ENCODE data around the gene CDKAL1. TPM values are rescaled to one million over a fixed set of nuclear protein-coding genes. Genes with fewer than 3 reads are reported as not detected.

CDKAL1 gene
- total and polyA plus RNA-seq, 2 experiments from 2014 or later = 14.4 to 19.5 TPM

- Histone ChIP-seq H3K27ac (no peak overlapping the region), H3K79me2 (no peaks in the 10 kb centered on the region), H3K27me3 (no peaks in the 10 kb centered on the region), H3K4me1 (ENCODE audit: insufficient read depth) (no peaks in the 10 kb centered on the region), H3K9me3 (ENCODE audit: low read depth) (no peaks in the 10 kb centered on the region), H2AFZ (no peak overlapping the region), H3K4me3 (no peak overlapping the region), H3K9me2 (replicated peaks; ENCODE audit: insufficient read depth) (no peaks in the 10 kb centered on the region), H3K36me3 (replicated peaks; ENCODE audit: insufficient read depth, low read depth) (no peaks in the 10 kb centered on the region), H4K20me1 (ENCODE audit: insufficient read depth, poor library complexity, severe bottlenecking) (no peaks in the 10 kb centered on the region), H3K4me2 (no peak overlapping the region)
- no peak for TF ChIP-seq EZH2 (IDR thresholded peaks at IDR 0.05; ENCODE audit: borderline replicate concordance)
- no peak for TF ChIP-seq EZH2phosphoT487 (IDR thresholded peaks at IDR 0.05; ENCODE audit: low read depth, severe bottlenecking, unreplicated experiment)
- TF ChIP-seq, protein P1, sequence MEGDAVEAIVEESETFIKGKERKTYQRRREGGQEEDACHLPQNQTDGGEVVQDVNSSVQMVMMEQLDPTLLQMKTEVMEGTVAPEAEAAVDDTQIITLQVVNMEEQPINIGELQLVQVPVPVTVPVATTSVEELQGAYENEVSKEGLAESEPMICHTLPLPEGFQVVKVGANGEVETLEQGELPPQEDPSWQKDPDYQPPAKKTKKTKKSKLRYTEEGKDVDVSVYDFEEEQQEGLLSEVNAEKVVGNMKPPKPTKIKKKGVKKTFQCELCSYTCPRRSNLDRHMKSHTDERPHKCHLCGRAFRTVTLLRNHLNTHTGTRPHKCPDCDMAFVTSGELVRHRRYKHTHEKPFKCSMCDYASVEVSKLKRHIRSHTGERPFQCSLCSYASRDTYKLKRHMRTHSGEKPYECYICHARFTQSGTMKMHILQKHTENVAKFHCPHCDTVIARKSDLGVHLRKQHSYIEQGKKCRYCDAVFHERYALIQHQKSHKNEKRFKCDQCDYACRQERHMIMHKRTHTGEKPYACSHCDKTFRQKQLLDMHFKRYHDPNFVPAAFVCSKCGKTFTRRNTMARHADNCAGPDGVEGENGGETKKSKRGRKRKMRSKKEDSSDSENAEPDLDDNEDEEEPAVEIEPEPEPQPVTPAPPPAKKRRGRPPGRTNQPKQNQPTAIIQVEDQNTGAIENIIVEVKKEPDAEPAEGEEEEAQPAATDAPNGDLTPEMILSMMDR (IDR thresholded peaks at IDR 0.05; ENCODE audit: poor library complexity) = no peak
- no peak for DNase-seq (ENCODE audit: low spot score)
- WGBS (ENCODE audit: low lambda C conversion rate, missing lambda C conversion rate) = 42% methylated on average over 2 of the region's 2 CpGs
Measured at GRCh38 chr6:21257125-21257524, 722.9 kb downstream of the CDKAL1 start.

- Histone ChIP-seq H3K27me3 (no peaks in the 10 kb centered on the region), H3K79me2 (no peaks in the 10 kb centered on the region), H3K4me2 (no peak overlapping the region), H3K9me2 (replicated peaks; ENCODE audit: insufficient read depth) (no peaks in the 10 kb centered on the region), H3K4me1 (ENCODE audit: insufficient read depth) (no peaks in the 10 kb centered on the region), H4K20me1 (ENCODE audit: insufficient read depth, poor library complexity, severe bottlenecking) (no peaks in the 10 kb centered on the region), H2AFZ (no peak overlapping the region), H3K4me3 (no peak overlapping the region), H3K36me3 (replicated peaks; ENCODE audit: insufficient read depth, low read depth) (no peaks in the 10 kb centered on the region), H3K9me3 (ENCODE audit: low read depth) (no peaks in the 10 kb centered on the region), H3K27ac (no peak overlapping the region)
- WGBS (ENCODE audit: low lambda C conversion rate, missing lambda C conversion rate) = 81% methylated on average over 5 of the region's 5 CpGs
- no peak for TF ChIP-seq EZH2phosphoT487 (IDR thresholded peaks at IDR 0.05; ENCODE audit: low read depth, severe bottlenecking, unreplicated experiment)
- TF ChIP-seq, protein P1 (IDR thresholded peaks at IDR 0.05; ENCODE audit: poor library complexity) = no peak
- no peak for DNase-seq (ENCODE audit: low spot score)
Measured at GRCh38 chr6:21258665-21259064, 724.4 kb downstream of the CDKAL1 start.

GRCh38 chr6:21259660-21260059 is 725.4 kb downstream of the CDKAL1 start:
- Histone ChIP-seq H3K27ac (no peak overlapping the region), H3K4me1 (ENCODE audit: insufficient read depth) (no peaks in the 10 kb centered on the region), H3K36me3 (replicated peaks; ENCODE audit: insufficient read depth, low read depth) (no peaks in the 10 kb centered on the region), H3K27me3 (no peaks in the 10 kb centered on the region), H3K4me2 (no peak overlapping the region), H3K4me3 (no peak overlapping the region), H3K9me2 (replicated peaks; ENCODE audit: insufficient read depth) (no peaks in the 10 kb centered on the region), H2AFZ (no peak overlapping the region), H4K20me1 (ENCODE audit: insufficient read depth, poor library complexity, severe bottlenecking) (no peaks in the 10 kb centered on the region), H3K9me3 (ENCODE audit: low read depth) (no peaks in the 10 kb centered on the region), H3K79me2 (no peaks in the 10 kb centered on the region)
- 63% methylated on average over 2 of the region's 2 CpGs for WGBS (ENCODE audit: low lambda C conversion rate, missing lambda C conversion rate)
- DNase-seq (ENCODE audit: low spot score) = no peak
- TF ChIP-seq, protein P1 (IDR thresholded peaks at IDR 0.05; ENCODE audit: poor library complexity) = no peak
- TF ChIP-seq EZH2phosphoT487 (IDR thresholded peaks at IDR 0.05; ENCODE audit: low read depth, severe bottlenecking, unreplicated experiment) = no peak
- TF ChIP-seq EZH2 (IDR thresholded peaks at IDR 0.05; ENCODE audit: borderline replicate concordance) = no peak

GRCh38 chr6:21262504-21262903 is 728.2 kb downstream of the CDKAL1 start:
- no peak overlapping the region for H3K4me3 ChIP-seq
- no peaks in the 10 kb centered on the region for H3K9me3 ChIP-seq (ENCODE audit: low read depth)
- H3K9me2 ChIP-seq (replicated peaks; ENCODE audit: insufficient read depth) = no peaks in the 10 kb centered on the region
- no peak overlapping the region for H2AFZ ChIP-seq
- H4K20me1 ChIP-seq (ENCODE audit: insufficient read depth, poor library complexity, severe bottlenecking) = no peaks in the 10 kb centered on the region
- no peaks in the 10 kb centered on the region for H3K36me3 ChIP-seq (replicated peaks; ENCODE audit: insufficient read depth, low read depth)
- H3K4me2 ChIP-seq = no peak overlapping the region
- TF ChIP-seq EZH2 (IDR thresholded peaks at IDR 0.05; ENCODE audit: borderline replicate concordance) (no peak), EZH2phosphoT487 (IDR thresholded peaks at IDR 0.05; ENCODE audit: low read depth, severe bottlenecking, unreplicated experiment) (no peak)
- TF ChIP-seq, protein P1 (IDR thresholded peaks at IDR 0.05; ENCODE audit: poor library complexity) = no peak
- DNase-seq (ENCODE audit: low spot score) = no peak
- 88% methylated on average over 5 of the region's 5 CpGs for whole genome bisulfite sequencing (ENCODE audit: low lambda C conversion rate, missing lambda C conversion rate)
- no peaks in the 10 kb centered on the region for H3K79me2 ChIP-seq
- H3K27ac ChIP-seq = no peak overlapping the region
- no peaks in the 10 kb centered on the region for H3K27me3 ChIP-seq
- no peaks in the 10 kb centered on the region for H3K4me1 ChIP-seq (ENCODE audit: insufficient read depth)

Measured in hepatocyte (in vitro differentiated cells).